ENCODE data around the gene PHF20. TPM values are rescaled to one million over a fixed set of nuclear protein-coding genes. Genes with fewer than 3 reads are reported as not detected.
A peak's percentile ranks its signal among the peaks of the same experiment; 100 is the strongest.

Gene PHF20
- total and polyA plus RNA-seq, 2 of the 13 experiments (the other 11 are each of a cell fraction or from before 2014, with no cell fraction given): 22.8 to 34.1 TPM

- TF ChIP-seq HNF4G (IDR thresholded peaks at IDR 0.05; ENCODE audit: borderline replicate concordance, low read depth, low read length) (no peak), HNF4G (CRISPR knock-in tag; IDR thresholded peaks at IDR 0.05; ENCODE audit: borderline replicate concordance, low read depth) (no peak), ZNF337 (CRISPR knock-in tag; IDR thresholded peaks at IDR 0.05; ENCODE audit: borderline replicate concordance, low read depth) (no peak), ZNF713 (CRISPR knock-in tag; IDR thresholded peaks at IDR 0.05) (no peak), ZNF101 (CRISPR knock-in tag; IDR thresholded peaks at IDR 0.05; ENCODE audit: borderline replicate concordance, low read depth) (no peak)
Measured at GRCh38 chr20:35884541-35884865, 112.7 kb downstream of the PHF20 start (continued).

GRCh38 chr20:35885212-35885611, 113.4 kb downstream of the PHF20 start:
- ATAC-seq: no peak
- peak; percentile 18 for FAIRE-seq
- Histone ChIP-seq H3K9me3 (ENCODE audit: low read length) (no peaks in the 10 kb centered on the region), H3K27ac (ENCODE audit: extremely low read length, insufficient read depth, low read length) (no peak overlapping the region), H3K4me3 (replicated peaks in 1 of 3; ENCODE audit: insufficient read depth in 1 of 3, low read depth in 2 of 3, low read length in 3 of 3) (no peak overlapping the region), H3K79me2 (ENCODE audit: insufficient read depth, low read length) (no peaks in the 10 kb centered on the region), H4K20me1 (ENCODE audit: insufficient read depth, low read length) (no peaks in the 10 kb centered on the region), H3K36me3 (replicated peaks in 1 of 2; ENCODE audit: control insufficient read depth in 1 of 2, insufficient read depth in 2 of 2, low read length in 2 of 2) (peaks cover 0 to 4% of the 10 kb centered on the region in 2 experiments; a peak in 2 of 5 replicates), H3K27me3 (ENCODE audit: control insufficient read depth in 1 of 2, insufficient read depth in 2 of 2, low read length in 2 of 2) (no peaks in the 10 kb centered on the region), H3K9ac (ENCODE audit: insufficient read depth, low read depth, low read length) (no peak overlapping the region), H3K4me2 (ENCODE audit: low read depth, low read length) (no peak overlapping the region), H2AFZ (ENCODE audit: low read length) (no peak overlapping the region), H3K4me1 (ENCODE audit: insufficient read depth, low read length) (no peaks in the 10 kb centered on the region)
- intact Hi-C loops (cut with micrococcal nuclease; ENCODE audit: unreplicated experiment) (loop anchor here (2.0 to 10.0 kb wide), 2 partner anchors 142 to 190 kb away; partner anchors contain the start of genes NFS1, RBM39 and ROMO1), in situ Hi-C loops (cut with HindIII; ENCODE audit: extremely low pct_ligation_motif_present, low pct_unique_long_range_greater_than_20kb) (no loop called here)
- DNase-seq (ENCODE audit: low spot score): no peak
- POLR2A ChIA-PET: interaction anchor here (0.7 to 3.7 kb wide), 2 partner anchors 95 to 142 kb away, joined by 4 to 28 read pairs; partner anchors contain the start of gene RBM39
- BruUV-seq (replicated peaks): no TSS peak
- CTCF ChIA-PET (ENCODE audit: low intra/inter-chr PET ratio, low total read pairs): interaction anchor here (1.2 to 1.5 kb wide), 2 partner anchors 198 to 284 kb away, joined by 4 read pairs; no protein-coding TSS in a partner anchor
- no peak for TF ChIP-seq ZNF749 (CRISPR knock-in tag; IDR thresholded peaks at IDR 0.05; ENCODE audit: borderline replicate concordance)
- TF ChIP-seq NR1H2 (CRISPR knock-in tag; IDR thresholded peaks at IDR 0.05; ENCODE audit: borderline replicate concordance, low read depth): no peak
- TF ChIP-seq FOXK2 (IDR thresholded peaks at IDR 0.05): no peak
- no peak for TF ChIP-seq FOXC1 (CRISPR knock-in tag; IDR thresholded peaks at IDR 0.05; ENCODE audit: borderline replicate concordance)
- TF ChIP-seq SMARCC2 (IDR thresholded peaks at IDR 0.05): no peak
- TF ChIP-seq EZH2 (conservative IDR thresholded peaks at IDR 0.05; ENCODE audit: low read depth, low read length): no peak
- TF ChIP-seq MATR3 (CRISPR knock-in tag; IDR thresholded peaks at IDR 0.05): no peak
- no peak for TF ChIP-seq ZBTB49 (CRISPR knock-in tag; IDR thresholded peaks at IDR 0.05; ENCODE audit: borderline replicate concordance)
- TF ChIP-seq ZNF558 (CRISPR knock-in tag; IDR thresholded peaks at IDR 0.05; ENCODE audit: borderline replicate concordance): no peak
- TF ChIP-seq PHF21A (CRISPR knock-in tag; IDR thresholded peaks at IDR 0.05): no peak
- TF ChIP-seq ZNF343 (CRISPR knock-in tag; IDR thresholded peaks at IDR 0.05): no peak
- 94% methylated on average over 1 of the region's 1 CpG for WGBS (ENCODE audit: low lambda C conversion rate)
